Measurements from ENCODE around the gene CIAO2B. TPM values are rescaled to one million over a fixed set of nuclear protein-coding genes. Genes with fewer than 3 reads are reported as not detected.

The CIAO2B gene
- total RNA-seq, 2 donors from 2014 or later = 53.0 to 60.3 TPM

Other genes with a start within 250 kb of the CIAO2B start
- 10 to 100 TPM; 14.8 to 15.0 TPM for gene CMTM4, start 237.7 kb downstream of the CIAO2B start, total RNA-seq
- gene DYNC1LI2, start 182.8 kb downstream of the CIAO2B start, total RNA-seq = 100 to 1,000 TPM; 159 to 192 TPM
- under 1 TPM in 1 of 2 donors, not detected in 1; 0.28 TPM for gene TERB1, start 132.8 kb downstream of the CIAO2B start, total RNA-seq
- 10 to 100 TPM; 37.4 to 37.6 TPM for gene NAE1, start 103.4 kb downstream of the CIAO2B start, total RNA-seq
- gene CA7, start 90.0 kb downstream of the CIAO2B start, total RNA-seq = not detected
- gene PDP2, start 53.9 kb downstream of the CIAO2B start, total RNA-seq = 1 to 10 TPM; 5.0 to 5.5 TPM
- not detected for gene CDH16, start 15.5 kb downstream of the CIAO2B start, total RNA-seq
- gene RRAD, start 8.9 kb downstream of the CIAO2B start, total RNA-seq = 10 to 100 TPM in 1 of 2 donors, 1 to 10 TPM in 1; 8.2 to 11.6 TPM
- 10 to 100 TPM; 26.7 to 31.3 TPM for gene CES2, start 1.1 kb upstream of the CIAO2B start, total RNA-seq
- gene CES3, start 26.9 kb upstream of the CIAO2B start, total RNA-seq = 1 to 10 TPM in 1 of 2 donors, under 1 TPM in 1; 0.10 to 1.3 TPM
- 1 to 10 TPM; 2.8 to 7.4 TPM for gene CES4A, start 54.2 kb upstream of the CIAO2B start, total RNA-seq
- gene CBFB, start 94.7 kb upstream of the CIAO2B start, total RNA-seq = 10 to 100 TPM; 39.7 to 42.0 TPM
- 10 to 100 TPM; 10.4 to 12.0 TPM for gene PHAF1, start 175.5 kb upstream of the CIAO2B start, total RNA-seq
- 10 to 100 TPM; 13.0 to 22.0 TPM for gene B3GNT9, start 216.6 kb upstream of the CIAO2B start, total RNA-seq
- 10 to 100 TPM; 15.6 to 17.4 TPM for gene TRADD, start 225.5 kb upstream of the CIAO2B start, total RNA-seq
- gene FBXL8, start 225.6 kb upstream of the CIAO2B start, total RNA-seq = 10 to 100 TPM in 1 of 2 donors, 1 to 10 TPM in 1; 9.2 to 13.0 TPM
- 10 to 100 TPM; 25.8 to 40.1 TPM for gene HSF4, start 230.3 kb upstream of the CIAO2B start, total RNA-seq
- gene NOL3, start 236.1 kb upstream of the CIAO2B start, total RNA-seq = 10 to 100 TPM; 18.8 to 31.6 TPM
- 10 to 100 TPM; 18.3 to 22.1 TPM for gene MATCAP1, start 249.6 kb upstream of the CIAO2B start, total RNA-seq

Data from posterior vena cava (tissue), 2 donors.